Stomach (tissue), 9 donors: ENCODE data around the gene SRSF8. TPM values are rescaled to one million over a fixed set of nuclear protein-coding genes. Genes with fewer than 3 reads are reported as not detected.

Experiments
- DNase-seq, 2 donors: peaks; one replicate each; pipeline versions ENCODE4 v3.0.0 to v3.0.0-alpha.2; 2013 to 2019
- H3K27ac ChIP-seq, 5 donors: fragments of 200-600 bp in 4 of 5; sonication (generic) in 4 of 5; one replicate each; pipeline ENCODE4 v1.5.1; 2013 to 2019; ENCODE audit warnings: mild to moderate bottlenecking in 1 of 5, moderate library complexity in 1 of 5
- H3K27me3 ChIP-seq, 3 donors: fragments of 200-600 bp; sonication (generic); one replicate each; pipeline ENCODE4 v1.5.1; 2017 to 2019; ENCODE audit warnings: mixed run types in 1 of 3
- H3K36me3 ChIP-seq, 4 donors: fragments of 200-600 bp; sonication (generic); 1 replicate in 3 of 4; 2 replicates in 1 of 4; pipeline ENCODE4 v1.5.1; 2016 to 2019
- H3K4me1 ChIP-seq, 4 donors: fragments of 200-600 bp; sonication (generic); one replicate each; pipeline ENCODE4 v1.5.1; 2016 to 2019
- H3K4me3 ChIP-seq, 4 donors: fragments of 200-600 bp; sonication (generic) in 3 of 4; one replicate each; pipeline ENCODE4 v1.5.1; 2016 to 2019; ENCODE audit warnings: mild to moderate bottlenecking in 1 of 4
- H3K9me3 ChIP-seq, 4 donors: fragments of 200-600 bp; sonication (generic); one replicate each; pipeline ENCODE4 v1.5.1; 2016 to 2019
- EP300 ChIP-seq: sonication (generic); formaldehyde crosslinking; IDR thresholded peaks from one replicate; pipeline ENCODE4 v1.6.1; 2017; ENCODE audit warnings: antibody characterized with exemption
- POLR2A ChIP-seq, 4 donors: fragments of 450-650 bp; IDR thresholded peaks; one replicate each; pipeline ENCODE4 v1.6.1; 2016; ENCODE audit warnings: antibody characterized with exemption in 4 of 4, control low read depth in 2 of 4, mild to moderate bottlenecking in 1 of 4, moderate library complexity in 1 of 4
- POLR2AphosphoS5 ChIP-seq, 3 donors: sonication (generic); formaldehyde crosslinking; IDR thresholded peaks; one replicate each; pipeline ENCODE4 v1.6.1; 2016; ENCODE audit warnings: antibody characterized with exemption in 3 of 3
- WGBS, 5 donors: extraction: QIAGEN DNeasy Blood & Tissue Kit in 3 of 5; methylation state at CpG; one replicate each; pipeline versions ENCODE4 v1.1.5 to v1.1.7; 2013 to 2018; 5-methylcytosine and 5-hydroxymethylcytosine counted together
- intact Hi-C: fragments of 100-400 bp; cut with DNase I; formaldehyde crosslinking; loops from one replicate; pipeline ENCODE4 v1.15.1; 2023; ENCODE audit warnings: low total_unique reads
- polyA plus RNA-seq, 3 donors: library from polyadenylated mRNA; stranded (reverse); fragments of 200-250 nt; gene quantifications; one replicate each; pipeline ENCODE4 v1.2.3, GENCODE V29; 2013
- total RNA-seq, 5 donors: library from RNA; depleted of rRNA; stranded (reverse); fragments of >200 nt; gene quantifications; one replicate each; pipeline versions ENCODE4 v1.1.0 to v1.2.3, GENCODE V29; 2014 to 2016
- TF ChIP-seq, protein P1 (sequence below), 7 experiments: fragments of 450-650 bp in 4 of 7; fragments of 200-600 bp in 3 of 7; sonication (generic) in 3 of 7; IDR thresholded peaks; one replicate each; pipeline ENCODE4 v1.5.1; 2016 to 2019; ENCODE audit warnings: antibody characterized with exemption in 7 of 7, control low read depth in 2 of 7, mild to moderate bottlenecking in 1 of 7
- donor health status: healthy with polysubstance abuse.
- donor health status: Bipolar disorder and iron deficiency.
- donor health status: healthy.

Gene SRSF8
- total and polyA plus RNA-seq, 8 donors = 10.7 to 39.6 (median 29.3) TPM

DNA sequence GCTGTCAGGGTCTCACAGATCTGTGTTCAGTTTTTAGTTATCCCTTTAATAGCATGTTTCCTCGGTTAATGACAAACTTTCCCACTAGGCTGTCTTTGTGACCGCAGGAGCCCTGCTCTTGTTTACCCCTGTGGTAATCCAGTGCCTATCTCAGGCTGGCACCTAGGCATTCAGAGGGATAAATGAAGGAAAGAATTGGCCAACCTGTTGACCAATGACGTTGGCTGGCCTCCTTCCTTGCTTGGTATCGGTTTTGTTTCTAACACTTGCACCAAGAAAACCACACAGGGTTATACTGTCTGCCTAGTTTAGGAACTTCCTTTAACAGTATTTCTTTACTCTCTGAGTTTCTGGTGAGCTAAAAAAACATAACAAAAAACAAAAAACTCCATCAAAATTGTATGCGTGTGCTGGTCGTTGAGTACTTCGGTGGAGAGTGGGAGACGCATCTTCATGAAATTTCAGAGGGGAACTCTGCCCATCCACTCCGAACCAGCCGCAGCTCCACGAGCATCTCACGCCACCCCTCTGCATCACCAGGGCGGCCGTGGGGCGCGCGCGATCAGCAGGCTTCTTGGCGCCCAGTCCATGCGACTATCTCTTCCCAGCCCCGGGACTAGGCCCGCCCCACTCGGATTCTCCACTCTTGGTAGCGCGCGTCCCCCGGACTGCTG lies 22.4 kb downstream of the SRSF8 start:
- peak overlapping the region; percentile 72 to 91 (median 80) for H3K4me3 ChIP-seq
- 4 to 7% (median 6%) methylated on average over 27 of the region's 27 CpGs for WGBS, 5 donors
- no peaks in the 10 kb centered on the region for H3K9me3 ChIP-seq
- no peaks in the 10 kb centered on the region for H3K27me3 ChIP-seq
- H3K27ac ChIP-seq = peak overlapping the region; percentile 91 to 98 (median 94)
- intact Hi-C loops = no loop called here
- no peaks in the 10 kb centered on the region for H3K36me3 ChIP-seq
- DNase-seq = peak; percentile 41 to 73
- no peak for TF ChIP-seq POLR2A (IDR thresholded peaks at IDR 0.05)
- TF ChIP-seq, protein P1, sequence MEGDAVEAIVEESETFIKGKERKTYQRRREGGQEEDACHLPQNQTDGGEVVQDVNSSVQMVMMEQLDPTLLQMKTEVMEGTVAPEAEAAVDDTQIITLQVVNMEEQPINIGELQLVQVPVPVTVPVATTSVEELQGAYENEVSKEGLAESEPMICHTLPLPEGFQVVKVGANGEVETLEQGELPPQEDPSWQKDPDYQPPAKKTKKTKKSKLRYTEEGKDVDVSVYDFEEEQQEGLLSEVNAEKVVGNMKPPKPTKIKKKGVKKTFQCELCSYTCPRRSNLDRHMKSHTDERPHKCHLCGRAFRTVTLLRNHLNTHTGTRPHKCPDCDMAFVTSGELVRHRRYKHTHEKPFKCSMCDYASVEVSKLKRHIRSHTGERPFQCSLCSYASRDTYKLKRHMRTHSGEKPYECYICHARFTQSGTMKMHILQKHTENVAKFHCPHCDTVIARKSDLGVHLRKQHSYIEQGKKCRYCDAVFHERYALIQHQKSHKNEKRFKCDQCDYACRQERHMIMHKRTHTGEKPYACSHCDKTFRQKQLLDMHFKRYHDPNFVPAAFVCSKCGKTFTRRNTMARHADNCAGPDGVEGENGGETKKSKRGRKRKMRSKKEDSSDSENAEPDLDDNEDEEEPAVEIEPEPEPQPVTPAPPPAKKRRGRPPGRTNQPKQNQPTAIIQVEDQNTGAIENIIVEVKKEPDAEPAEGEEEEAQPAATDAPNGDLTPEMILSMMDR (IDR thresholded peaks at IDR 0.05) = no peak
- TF ChIP-seq EP300 = no peak
- TF ChIP-seq POLR2AphosphoS5 (IDR thresholded peaks at IDR 0.05) = no peak
- H3K4me1 ChIP-seq = peaks cover 20 to 43% (median 36%) of the 10 kb centered on the region in 4 donors

DNA sequence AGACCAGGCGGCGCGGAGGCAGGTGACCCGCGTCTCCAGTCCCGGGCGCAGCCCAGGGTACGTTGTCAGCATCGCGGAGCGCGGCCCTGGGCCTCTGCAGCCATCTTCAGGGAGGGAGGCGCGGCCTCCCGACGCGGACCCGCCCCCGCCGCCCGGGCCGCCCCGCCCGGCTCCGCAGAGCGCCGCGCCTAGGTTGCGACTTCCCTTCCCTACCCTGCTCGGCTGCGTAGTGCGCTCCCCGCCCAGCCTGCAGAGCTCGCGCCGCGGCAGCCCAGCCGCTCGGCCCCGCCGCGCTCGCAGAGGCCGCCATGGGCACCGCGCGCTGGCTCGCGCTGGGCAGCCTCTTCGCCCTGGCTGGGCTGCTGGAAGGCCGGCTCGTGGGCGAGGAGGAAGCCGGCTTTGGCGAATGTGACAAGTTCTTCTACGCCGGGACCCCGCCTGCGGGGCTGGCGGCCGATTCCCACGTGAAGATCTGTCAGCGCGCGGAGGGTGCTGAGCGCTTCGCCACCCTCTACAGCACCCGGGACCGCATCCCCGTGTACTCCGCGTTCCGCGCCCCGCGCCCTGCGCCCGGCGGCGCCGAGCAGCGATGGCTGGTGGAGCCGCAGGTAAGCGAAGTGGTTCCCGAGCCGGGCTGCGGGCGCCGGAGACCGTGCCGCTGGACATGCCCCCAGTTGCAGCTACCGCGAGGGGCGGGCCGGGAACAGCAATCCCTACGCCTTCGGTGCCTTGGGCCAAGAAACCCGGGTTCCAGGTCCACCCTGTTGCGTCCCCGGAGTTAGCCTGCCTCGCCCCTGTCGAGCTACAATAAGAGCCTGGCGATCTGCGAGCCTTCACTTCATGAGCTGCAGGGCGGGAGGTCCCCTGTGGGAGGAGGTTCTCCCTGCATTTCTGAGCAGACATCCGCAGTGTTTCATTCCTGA lies 23.2 kb downstream of the SRSF8 start, which contains the start of gene ENDOD1:
ENDOD1 (plus strand) TSS at position 227 of the 923 bp plus-strand sequence; CDS start at position 309, 82 bp downstream.
- Histone ChIP-seq H3K36me3 (no peaks in the 10 kb centered on the region), H3K4me1 (peaks cover 20 to 43% (median 36%) of the 10 kb centered on the region in 4 donors), H3K4me3 (peak within 1 kb of the TSS; percentile 72 to 91 (median 80)), H3K27me3 (no peaks in the 10 kb centered on the region), H3K27ac (peak within 1 kb of the TSS; percentile 91 to 98 (median 94)), H3K9me3 (no peaks in the 10 kb centered on the region)
- WGBS, 5 donors = 0 to 1% (median 0%) methylated on average over 18 to 106 of the region's 106 CpGs
- TF ChIP-seq EP300 (no peak), POLR2A (IDR thresholded peaks at IDR 0.05) (no peak), POLR2AphosphoS5 (IDR thresholded peaks at IDR 0.05) (peak in 2 of 3 donors; percentile 74 to 94)
- TF ChIP-seq, protein P1 (IDR thresholded peaks at IDR 0.05) = peak in 1 of 7 experiments; percentile 4
- intact Hi-C loops = no loop called here
- peak; percentile 85 to 96 for DNase-seq

DNA sequence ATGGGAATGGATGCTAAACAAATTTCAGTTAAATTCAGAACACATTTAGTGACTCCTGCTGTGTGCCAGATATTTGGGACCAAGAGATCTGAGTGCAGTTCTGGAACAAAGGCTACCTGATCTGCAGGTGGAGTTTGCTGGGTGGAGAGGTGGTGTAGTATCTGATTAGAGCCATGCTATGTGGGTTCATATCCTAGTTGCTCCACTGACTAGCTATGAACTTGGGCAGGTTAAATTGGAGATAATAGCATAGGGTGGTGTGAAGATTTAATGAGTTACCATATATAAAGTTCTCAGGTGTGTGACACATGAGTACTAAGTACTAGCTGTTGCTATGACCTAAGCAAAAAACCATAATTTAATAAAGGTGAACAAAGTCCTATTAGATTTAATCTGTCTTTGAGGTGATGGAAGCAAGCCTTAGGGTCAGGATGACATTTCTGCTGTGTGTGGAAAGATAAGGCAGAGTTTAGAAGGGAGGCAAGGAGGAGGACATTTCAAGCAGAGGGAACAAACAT lies 25.0 kb downstream of the SRSF8 start:
- TF ChIP-seq EP300 (no peak), POLR2A (IDR thresholded peaks at IDR 0.05) (no peak), POLR2AphosphoS5 (IDR thresholded peaks at IDR 0.05) (no peak)
- TF ChIP-seq, protein P1 (IDR thresholded peaks at IDR 0.05) = no peak
- Histone ChIP-seq H3K4me1 (peaks cover 20 to 43% (median 36%) of the 10 kb centered on the region in 4 donors), H3K4me3 (no peak overlapping the region), H3K9me3 (no peaks in the 10 kb centered on the region), H3K27me3 (no peaks in the 10 kb centered on the region), H3K36me3 (no peaks in the 10 kb centered on the region), H3K27ac (no peak overlapping the region)
- DNase-seq = no peak
- intact Hi-C loops = no loop called here
